Natural killer cell (primary cell): Measurements from ENCODE around the gene EDC4. TPM values are rescaled to one million over a fixed set of nuclear protein-coding genes. Genes with fewer than 3 reads are reported as not detected.

Experiments
- ATAC-seq, 3 donors: fragments of 150-1000 bp in 2 of 3; fragments of 200-7000 bp in 1 of 3; cut with Tn5 transposase; 1 replicate in 1 of 3; 2 replicates in 2 of 3; pipeline ENCODE4 v1.10.0; 2021; ENCODE audit warnings: mild to moderate bottlenecking in 2 of 3, moderate library complexity in 2 of 3
- DNase-seq, 2 donors: peaks; one replicate each; pipeline versions ENCODE4 v3.0.0 to v3.0.0-alpha.2; 2013 to 2021; ENCODE audit warnings: mixed read lengths in 1 of 2
- H3K27ac ChIP-seq: one replicate; pipeline ENCODE4 v1.5.1; 2013; ENCODE audit warnings: mild to moderate bottlenecking, low read length
- H3K27me3 ChIP-seq: one replicate; pipeline ENCODE4 v1.6.1; 2013; ENCODE audit warnings: low read length; ENCODE audit not compliant: control insufficient read depth, insufficient read depth
- H3K36me3 ChIP-seq: one replicate; pipeline ENCODE4 v1.6.1; 2013; ENCODE audit warnings: low read length; ENCODE audit not compliant: control insufficient read depth, insufficient read depth
- H3K4me1 ChIP-seq: one replicate; pipeline ENCODE4 v1.6.1; 2013; ENCODE audit warnings: low read length; ENCODE audit not compliant: control insufficient read depth, insufficient read depth
- H3K4me3 ChIP-seq: one replicate; pipeline ENCODE4 v1.5.1; 2013; ENCODE audit warnings: low read length
- H3K9me3 ChIP-seq: one replicate; pipeline ENCODE4 v1.6.1; 2013; ENCODE audit warnings: low read length; ENCODE audit not compliant: control insufficient read depth, insufficient read depth
- H3K27ac Mint-ChIP-seq, 2 donors: one replicate each; pipeline ENCODE4 v1.8.0; 2022; ENCODE audit warnings: mild to moderate bottlenecking in 2 of 2, mixed read lengths in 2 of 2, moderate library complexity in 1 of 2
- H3K27me3 Mint-ChIP-seq, 2 donors: one replicate each; pipeline ENCODE4 v1.8.0; 2022; ENCODE audit warnings: low read depth in 2 of 2, mixed read lengths in 2 of 2
- H3K36me3 Mint-ChIP-seq: one replicate; pipeline ENCODE4 v1.8.0; 2022; ENCODE audit warnings: mixed read lengths
- H3K4me1 Mint-ChIP-seq, 2 donors: one replicate each; pipeline ENCODE4 v1.8.0; 2022; ENCODE audit warnings: mixed read lengths in 2 of 2
- H3K4me3 Mint-ChIP-seq: one replicate; pipeline ENCODE4 v1.8.0; 2022; ENCODE audit warnings: mild to moderate bottlenecking, moderate library complexity, mixed read lengths
- H3K9me3 Mint-ChIP-seq, 2 donors: one replicate each; pipeline ENCODE4 v1.8.0; 2022; ENCODE audit warnings: mixed read lengths in 2 of 2
- CTCF ChIP-seq: fragments of 200-600 bp; IDR thresholded peaks from one replicate; pipeline ENCODE4 v1.8.0; 2022; ENCODE audit warnings: antibody characterized with exemption
- WGBS: methylation state at CpG from one replicate; pipeline ENCODE4 v1.1.7; 2013; ENCODE audit warnings: missing lambda C conversion rate; ENCODE audit not compliant: insufficient coverage; 5-methylcytosine and 5-hydroxymethylcytosine counted together
- intact Hi-C: fragments of 100-400 bp; cut with micrococcal nuclease; formaldehyde crosslinking; loops from one replicate; pipeline ENCODE4 v1.14.2; 2022
- total RNA-seq, 4 donors: library from RNA; stranded (reverse); fragments of 120-200 nt in 1 of 4; gene quantifications; one replicate each; pipeline versions ENCODE4 v1.2.3 to v1.2.4, GENCODE V29; 2013 to 2022

Gene EDC4
- total RNA-seq, 3 donors from 2014 or later (not counting 1 experiment from before 2014, with no cell fraction given), result 91.9 to 111 (median 105) TPM

GRCh38 chr16:67927131-67927941, 54.5 kb downstream of the EDC4 start:
- intact Hi-C loops, result loop anchor here (5.0 kb wide), 1 partner anchor 40 kb away; no protein-coding TSS in a partner anchor
- peaks cover 0 to 10% of the 10 kb centered on the region in 2 donors for H3K4me1 Mint-ChIP-seq
- Histone ChIP-seq H3K9me3 (no peaks in the 10 kb centered on the region), H3K36me3 (peaks cover 56% of the 10 kb centered on the region), H3K4me1 (peaks cover 7% of the 10 kb centered on the region), H3K4me3 (no peak overlapping the region), H3K27me3 (no peaks in the 10 kb centered on the region), H3K27ac (no peak overlapping the region)
- H3K4me3 Mint-ChIP-seq, result no peak overlapping the region
- no peak for TF ChIP-seq CTCF
- H3K27me3 Mint-ChIP-seq, result no peaks in the 10 kb centered on the region
- H3K9me3 Mint-ChIP-seq, result no peaks in the 10 kb centered on the region
- ATAC-seq (no peak), DNase-seq (no peak)
- WGBS, result 94% methylated on average over 22 of the region's 22 CpGs
- H3K27ac Mint-ChIP-seq, result no peak overlapping the region
- H3K36me3 Mint-ChIP-seq, result no peaks in the 10 kb centered on the region

DNA sequence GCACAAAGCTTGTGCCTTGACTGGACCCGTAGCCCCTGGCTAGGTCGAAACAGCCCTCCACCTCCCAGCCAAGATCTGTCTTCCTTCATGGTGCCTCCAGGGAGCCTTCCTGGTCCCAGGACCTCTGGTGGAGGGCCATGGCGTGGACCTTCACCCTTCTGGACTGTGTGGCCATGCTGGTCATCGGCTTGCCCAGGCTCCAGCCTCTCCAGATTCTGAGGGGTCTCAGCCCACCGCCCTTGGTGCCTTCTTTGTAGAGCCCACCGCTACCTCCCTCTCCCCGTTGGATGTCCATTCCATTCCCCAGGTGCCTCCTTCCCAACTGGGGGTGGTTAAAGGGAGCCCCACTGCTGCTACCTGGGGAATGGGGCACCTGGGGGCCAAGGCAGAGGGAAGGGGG, 55.3 kb downstream of the EDC4 start:
- H3K27me3 Mint-ChIP-seq, result no peaks in the 10 kb centered on the region
- DNase-seq (no peak), ATAC-seq (peak in 1 of 3 donors; percentile 7)
- 88% methylated on average over 7 of the region's 7 CpGs for WGBS
- intact Hi-C loops, result loop anchor here (2.0 to 5.0 kb wide), 3 partner anchors 41 to 255 kb away; no protein-coding TSS in a partner anchor
- Histone ChIP-seq H3K4me3 (no peak overlapping the region), H3K36me3 (peaks cover 58% of the 10 kb centered on the region), H3K27ac (no peak overlapping the region), H3K27me3 (no peaks in the 10 kb centered on the region), H3K9me3 (no peaks in the 10 kb centered on the region), H3K4me1 (peaks cover 7% of the 10 kb centered on the region)
- H3K9me3 Mint-ChIP-seq, result no peaks in the 10 kb centered on the region
- H3K36me3 Mint-ChIP-seq, result no peaks in the 10 kb centered on the region
- peak overlapping the region in 1 of 2 donors; percentile 47 for H3K27ac Mint-ChIP-seq
- no peak for TF ChIP-seq CTCF
- peaks cover 0 to 10% of the 10 kb centered on the region in 2 donors for H3K4me1 Mint-ChIP-seq
- no peak overlapping the region for H3K4me3 Mint-ChIP-seq

DNA sequence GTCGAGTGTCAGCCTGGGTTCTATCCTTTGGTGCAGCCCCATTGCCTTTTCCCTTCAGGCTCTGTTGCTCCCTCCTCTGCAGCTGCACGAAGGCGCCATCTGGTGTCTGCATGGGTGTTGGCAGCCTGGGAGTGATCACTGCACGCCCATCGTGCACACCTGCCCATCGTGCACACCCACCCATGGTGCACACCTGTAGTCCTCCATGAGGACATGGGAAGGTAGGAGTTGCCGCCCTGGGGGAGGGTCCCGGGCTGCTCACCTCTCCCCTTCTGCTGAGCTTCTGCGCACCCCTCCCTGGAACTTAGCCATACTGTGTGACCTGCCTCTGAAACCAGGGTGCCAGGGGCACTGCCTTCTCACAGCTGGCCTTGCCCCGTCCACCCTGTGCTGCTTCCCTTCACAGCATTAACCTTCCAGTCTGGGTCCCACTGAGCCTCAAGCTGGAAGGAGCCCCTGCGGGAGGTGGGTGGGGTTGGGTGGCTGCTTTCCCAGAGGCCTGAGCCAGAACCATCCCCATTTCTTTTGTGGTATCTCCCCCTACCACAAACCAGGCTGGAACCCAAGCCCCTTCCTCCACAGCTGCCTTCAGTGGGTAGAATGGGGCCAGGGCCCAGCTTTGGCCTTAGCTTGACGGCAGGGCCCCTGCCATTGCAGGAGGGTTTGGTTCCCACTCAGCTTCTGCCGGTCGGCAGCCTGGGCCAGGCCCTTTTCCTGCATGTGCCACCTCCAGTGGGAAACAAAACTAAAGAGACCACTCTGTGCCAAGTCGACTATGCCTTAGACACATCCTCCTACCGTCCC, 55.9 kb downstream of the EDC4 start:
- Histone ChIP-seq H3K36me3 (peaks cover 57% of the 10 kb centered on the region), H3K27me3 (no peaks in the 10 kb centered on the region), H3K4me3 (no peak overlapping the region), H3K9me3 (no peaks in the 10 kb centered on the region), H3K4me1 (peaks cover 7% of the 10 kb centered on the region), H3K27ac (no peak overlapping the region)
- TF ChIP-seq CTCF, result peak; percentile 75
- DNase-seq, result peak; percentile 54 to 85
- Mint-ChIP-seq H3K27me3 (no peaks in the 10 kb centered on the region), H3K36me3 (no peaks in the 10 kb centered on the region), H3K4me1 (peaks cover 3 to 12% of the 10 kb centered on the region in 2 donors), H3K4me3 (no peak overlapping the region), H3K27ac (peak overlapping the region in 1 of 2 donors; percentile 47), H3K9me3 (no peaks in the 10 kb centered on the region)
- 57% methylated on average over 16 of the region's 16 CpGs for WGBS
- ATAC-seq, result peak; percentile 78 to 94 (median 85)
- intact Hi-C loops, result loop anchor here (2.0 to 5.0 kb wide), 3 partner anchors 41 to 256 kb away; no protein-coding TSS in a partner anchor
